Hematopoietic multipotent progenitor cell treated with erythropoietin and hydrocortisone succinate and interleukin-3 and kit ligand, for 4 days (in vitro differentiated cells): ENCODE results near the gene OPALIN.
A peak's percentile ranks its signal among the peaks of the same experiment; 100 is the strongest.

Experiments used
- DNase-seq: peaks from one replicate; pipeline ENCODE4 v3.0.0-alpha.2; 2015

The OPALIN gene

GRCh38 chr10:96371356-96371755 is 12.6 kb upstream of the OPALIN start:
- DNase-seq = no peak

DNA sequence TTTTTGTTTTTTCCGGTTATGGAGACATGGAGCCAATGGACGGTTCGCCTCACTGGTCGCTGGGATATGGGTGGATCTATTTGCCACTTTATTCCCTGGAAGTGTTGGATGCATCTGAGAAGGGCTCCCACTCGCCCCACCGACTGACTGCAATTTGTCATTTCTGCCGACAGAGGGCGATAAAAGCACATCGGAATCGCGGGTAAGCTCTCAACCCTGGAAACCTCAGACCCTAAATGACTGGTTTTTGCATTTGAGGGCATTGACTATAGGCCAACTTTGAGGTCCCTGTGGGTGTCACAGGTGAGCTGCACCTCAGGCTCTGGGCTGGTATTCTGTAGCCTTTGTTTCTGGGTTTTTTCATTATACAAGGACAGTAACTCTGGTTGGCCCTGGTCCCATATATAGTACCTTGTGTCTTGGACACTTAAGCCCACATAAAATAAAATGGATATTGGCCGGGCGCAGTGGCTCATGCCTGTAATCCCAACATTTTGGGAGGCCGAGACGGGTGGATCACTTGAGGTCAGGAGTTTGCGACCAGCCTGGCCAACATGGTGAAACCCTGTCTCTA is 11.9 kb upstream of the OPALIN start:
- peak; percentile 71 for DNase-seq

DNA sequence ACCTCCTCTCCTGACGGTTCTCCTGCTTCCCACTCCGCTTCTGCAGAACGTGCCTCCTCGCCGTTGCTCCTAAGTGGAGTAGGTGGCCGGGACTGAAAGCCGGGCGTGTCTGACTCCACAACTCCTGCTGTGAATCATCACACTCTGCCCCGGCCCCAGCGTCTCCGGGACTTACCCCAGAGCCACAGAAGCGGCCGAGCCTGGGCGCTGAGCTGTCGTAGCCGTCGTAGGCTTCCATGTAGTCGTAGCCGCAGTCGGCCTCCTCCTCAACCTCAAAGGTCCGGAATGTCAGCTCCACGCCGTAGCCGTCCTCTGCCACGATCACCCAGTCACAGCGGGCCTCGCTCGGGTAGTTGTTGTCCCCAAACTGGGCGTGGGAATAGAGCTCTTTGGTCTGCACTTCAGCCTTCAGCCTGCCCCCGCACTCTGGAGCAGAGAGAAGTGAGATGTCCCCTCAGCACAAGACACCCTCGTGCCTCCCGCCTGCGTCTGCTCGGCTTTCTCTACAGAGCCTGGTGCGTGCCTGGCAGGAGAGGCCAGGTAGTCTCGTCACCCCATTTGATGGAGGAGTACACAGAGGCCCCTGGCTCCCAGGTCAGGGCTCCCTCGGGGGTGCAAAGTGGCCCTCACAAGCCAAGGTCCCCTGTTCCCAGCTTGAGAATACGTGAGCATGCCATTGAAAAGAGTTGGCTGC is 11.2 kb upstream of the OPALIN start:
- no peak for DNase-seq

GRCh38 chr10:96368971-96369370 is 10.2 kb upstream of the OPALIN start:
- DNase-seq = no peak

DNA sequence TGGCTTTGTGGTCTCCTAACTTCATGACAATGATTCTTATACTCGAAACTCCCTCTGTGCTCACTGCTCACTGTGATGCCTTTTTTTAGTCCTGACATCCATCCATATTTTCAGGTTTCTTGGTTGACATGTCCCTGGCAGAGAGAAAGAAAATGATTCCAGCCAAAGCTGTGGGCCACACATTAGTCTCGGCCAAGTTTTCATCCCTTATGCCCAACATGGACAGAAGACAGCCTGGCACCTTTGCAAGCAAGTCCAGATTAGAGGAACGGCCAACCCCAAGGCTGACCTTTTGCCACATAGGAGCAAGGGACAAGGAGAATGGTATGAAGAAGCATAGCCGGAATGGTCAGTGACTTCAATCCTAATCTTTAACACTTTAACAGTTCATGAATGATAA is 8.7 kb upstream of the OPALIN start:
- DNase-seq = no peak

DNA sequence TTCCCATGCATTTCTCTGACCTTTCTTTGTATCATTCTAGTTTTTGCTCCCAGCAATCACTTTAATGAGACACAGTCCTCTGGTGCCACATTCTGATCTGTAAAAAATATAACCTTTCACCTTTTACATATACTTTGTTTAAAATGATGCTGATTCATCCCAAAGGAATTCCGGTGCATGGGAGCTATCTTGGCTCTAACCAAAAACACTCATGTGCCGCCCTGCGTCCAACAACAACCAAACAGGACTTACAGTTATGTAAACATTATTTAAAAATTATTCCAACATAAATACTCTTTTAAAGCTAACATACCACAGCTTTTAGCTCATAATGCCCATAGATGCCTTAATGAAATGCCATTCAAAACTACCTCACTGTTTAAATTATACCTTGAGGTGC is 7.7 kb upstream of the OPALIN start:
- no peak for DNase-seq

GRCh38 chr10:96365571-96365970 is 6.8 kb upstream of the OPALIN start:
- DNase-seq = no peak

GRCh38 chr10:96360766-96361165 is 2.0 kb upstream of the OPALIN start:
- DNase-seq = no peak

- DNase-seq = no peak
Measured at GRCh38 chr10:96360331-96360730, 1.5 kb upstream of the OPALIN start.

GRCh38 chr10:96359616-96360015 is 814 bp upstream of the OPALIN start:
- DNase-seq = no peak

GRCh38 chr10:96357038-96357620 is 1.7 kb downstream of the OPALIN start:
- DNase-seq = no peak

DNA sequence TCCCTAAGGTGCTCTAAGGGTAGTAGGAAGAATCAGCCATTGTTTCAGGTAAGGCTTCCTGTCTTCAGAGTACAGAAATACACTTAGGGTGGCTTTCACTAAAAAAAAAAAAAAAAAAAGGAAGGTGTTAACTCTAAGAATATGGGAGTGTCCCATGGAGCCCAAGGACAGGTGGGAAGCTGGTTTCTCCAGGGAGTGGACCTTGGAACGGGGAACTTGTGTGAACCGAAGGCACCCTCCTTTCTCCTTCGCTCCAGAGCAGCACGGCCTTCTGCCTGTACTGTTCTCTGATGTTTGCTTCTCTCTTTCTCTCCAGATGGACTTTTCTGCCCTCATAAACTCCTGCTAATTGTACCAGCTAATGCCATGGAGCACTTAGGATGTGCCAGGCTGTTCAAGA is 6.2 kb downstream of the OPALIN start:
- DNase-seq = no peak

- no peak for DNase-seq
Measured at GRCh38 chr10:96352027-96352426, 6.8 kb downstream of the OPALIN start.

DNA sequence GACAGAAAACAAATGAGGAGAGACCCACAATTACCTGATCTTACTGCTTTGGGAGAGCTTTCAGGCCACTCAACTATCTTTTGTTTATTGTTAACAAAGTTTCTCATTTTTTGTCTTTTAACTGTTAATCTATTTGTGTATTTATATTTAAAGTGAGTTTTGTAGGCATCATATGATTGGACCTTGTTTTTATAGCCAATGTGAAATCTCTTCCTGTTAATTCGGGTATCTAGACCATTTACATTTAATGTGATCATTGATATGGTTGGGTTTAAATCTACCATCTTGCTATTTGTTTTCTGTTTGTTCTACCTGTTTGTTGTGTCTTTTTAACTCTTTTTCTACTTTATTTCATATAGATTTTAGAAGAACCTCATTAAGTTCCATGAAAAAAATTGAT is 12.5 kb downstream of the OPALIN start:
- DNase-seq = no peak

- no peak for DNase-seq
Measured at GRCh38 chr10:96345222-96345621, 13.6 kb downstream of the OPALIN start.

- DNase-seq = no peak
Measured at GRCh38 chr10:96344178-96344577, 14.6 kb downstream of the OPALIN start.

DNA sequence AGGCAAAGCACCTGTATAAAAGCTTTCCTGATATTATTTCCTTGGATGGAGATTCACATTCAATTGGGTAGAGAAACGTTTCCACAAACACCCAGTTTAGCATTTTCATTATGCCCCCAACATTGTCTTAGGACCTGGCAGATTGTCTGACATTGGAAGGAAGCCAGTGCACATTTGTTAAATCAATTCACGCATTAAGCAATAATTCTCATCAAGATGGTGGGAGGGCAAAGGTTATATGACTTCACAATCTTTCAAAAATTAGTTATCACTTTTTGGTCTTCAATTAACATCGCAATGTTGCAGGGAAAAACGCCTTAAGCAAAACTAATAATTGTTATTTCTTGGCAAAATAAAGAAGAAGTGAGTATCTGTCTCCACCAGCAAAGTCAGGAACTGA is 16.4 kb downstream of the OPALIN start:
- no peak for DNase-seq

DNA sequence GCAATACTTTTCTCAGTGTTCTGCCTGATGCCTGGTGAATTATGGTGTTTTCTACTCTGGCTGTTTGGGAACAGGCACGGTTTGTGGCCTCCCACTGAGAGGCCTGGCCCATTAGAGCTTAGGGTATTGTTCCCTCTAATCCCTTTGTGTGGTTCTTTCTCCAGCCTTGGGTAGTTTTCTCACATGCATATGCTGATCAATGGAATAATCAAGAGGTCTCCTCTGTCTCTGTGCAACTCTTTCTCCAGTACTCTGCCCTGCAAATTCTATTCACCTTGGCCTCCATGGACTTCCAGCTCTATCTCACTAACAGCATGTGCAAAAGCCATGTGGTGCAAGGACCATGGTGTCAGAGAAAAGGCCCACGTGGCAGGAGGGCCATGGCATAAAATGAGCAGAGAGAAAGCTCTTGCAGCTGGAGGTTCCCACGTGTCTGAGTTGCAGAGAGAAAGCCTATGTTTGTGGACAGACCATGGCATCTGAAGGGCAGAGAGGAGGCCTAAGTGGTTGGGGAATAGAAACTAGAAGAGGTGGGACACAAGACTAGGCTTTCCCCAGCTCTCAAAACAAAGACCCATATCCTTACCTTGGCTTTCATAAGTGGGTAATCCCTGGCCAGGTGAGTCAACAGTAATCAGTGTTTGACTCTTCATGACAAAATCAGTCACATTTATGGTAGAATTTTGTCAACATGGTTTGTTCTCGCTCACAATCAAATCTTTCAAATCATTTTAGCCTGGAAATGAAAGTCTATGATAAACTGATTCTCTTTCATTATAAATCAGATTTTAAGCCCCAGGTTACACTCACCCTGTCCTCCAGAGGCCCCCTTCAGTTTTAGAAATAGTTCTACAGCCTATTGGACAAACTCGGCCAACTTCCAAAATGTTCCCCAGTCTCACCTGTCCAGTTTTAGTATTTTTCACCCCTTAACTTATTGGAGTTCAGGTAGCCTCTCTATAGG is 17.3 kb downstream of the OPALIN start:
- DNase-seq = no peak

GRCh38 chr10:96339956-96340904 is 18.6 kb downstream of the OPALIN start:
- DNase-seq = peak; percentile 91

- DNase-seq = no peak
Measured at GRCh38 chr10:96339383-96339782, 19.4 kb downstream of the OPALIN start.

DNA sequence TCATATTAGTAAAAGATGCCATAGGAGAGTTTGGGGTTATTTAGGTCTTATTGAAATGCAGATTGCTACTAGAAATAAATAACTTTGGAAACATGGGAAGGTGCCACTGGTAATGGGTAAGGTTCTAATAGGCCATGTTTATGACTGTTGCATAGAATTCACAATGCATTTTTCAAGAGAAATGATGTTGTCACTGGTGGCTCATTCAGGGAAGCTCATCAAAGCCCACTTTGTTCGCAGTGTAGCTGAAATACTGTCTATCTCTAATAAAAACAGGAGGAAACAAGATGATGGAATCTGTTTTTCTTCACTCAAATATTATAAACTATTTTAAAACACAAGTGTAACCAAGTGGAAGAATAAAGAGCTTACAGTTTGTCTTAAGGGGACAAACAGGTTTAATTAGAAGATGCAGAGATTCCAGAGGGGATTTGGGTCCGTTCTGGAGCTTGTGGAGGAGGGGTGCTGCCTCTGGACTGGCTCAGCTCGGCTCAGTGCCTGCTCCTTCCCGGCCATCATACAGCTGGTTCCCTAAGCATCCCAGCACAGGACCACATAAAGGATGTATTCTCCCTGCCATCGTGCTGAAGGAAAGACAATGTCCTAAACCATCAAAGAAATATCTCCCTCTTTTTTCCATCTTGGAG is 20.4 kb downstream of the OPALIN start:
- DNase-seq = no peak

- DNase-seq = no peak
Measured at GRCh38 chr10:96337106-96337505, 21.7 kb downstream of the OPALIN start.
